ENCODE data around the gene KIF3C. TPM values are rescaled to one million over a fixed set of nuclear protein-coding genes. Genes with fewer than 3 reads are reported as not detected.

The KIF3C gene
- total RNA-seq, 2 donors from 2014 or later: 2.6 to 24.4 TPM

DNA sequence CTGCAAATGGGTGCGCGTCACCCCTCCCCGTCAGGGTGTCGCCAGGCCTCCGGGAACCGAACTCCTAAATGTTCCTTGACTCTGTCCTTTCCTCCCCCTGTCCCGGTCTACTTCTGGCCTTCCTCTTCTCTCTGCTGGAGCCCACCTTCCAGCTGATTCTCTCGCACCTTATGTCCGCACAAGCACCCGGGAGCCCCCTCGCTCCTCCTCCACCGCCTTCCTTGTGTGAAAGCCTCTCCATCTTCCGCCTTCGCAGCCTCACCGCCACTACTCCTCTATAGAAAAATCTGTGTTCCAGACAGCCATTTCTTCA lies 627 bp upstream of the KIF3C start:
- H3K4me3 ChIP-seq: peak overlapping the region; percentile 63 to 67
- intact Hi-C loops (cut with DNase I): no loop called here
- TF ChIP-seq POLR2A (IDR thresholded peaks at IDR 0.05) (no peak), CTCF (IDR thresholded peaks at IDR 0.05) (no peak), POLR2AphosphoS5 (IDR thresholded peaks at IDR 0.05) (no peak)
- H3K4me1 ChIP-seq (replicated peaks): peaks cover 4% of the 10 kb centered on the region
- no peaks in the 10 kb centered on the region for H3K27me3 ChIP-seq (replicated peaks; ENCODE audit: insufficient read depth)
- peak overlapping the region in 1 of 2 donors; percentile 63 for H3K27ac ChIP-seq
- no peaks in the 10 kb centered on the region for H3K9me3 ChIP-seq
- H3K36me3 ChIP-seq: no peaks in the 10 kb centered on the region
- WGBS: 43% methylated on average over 15 of the region's 15 CpGs
- DNase-seq (ENCODE audit: low spot score): no peak

- no peaks in the 10 kb centered on the region for H3K36me3 ChIP-seq
- no peaks in the 10 kb centered on the region for H3K27me3 ChIP-seq (replicated peaks; ENCODE audit: insufficient read depth)
- no peak for DNase-seq (ENCODE audit: low spot score)
- 4% methylated on average over 34 of the region's 44 CpGs for WGBS
- intact Hi-C loops (cut with DNase I): no loop called here
- H3K27ac ChIP-seq: peak overlapping the region; percentile 59 to 63
- peaks cover 4% of the 10 kb centered on the region for H3K4me1 ChIP-seq (replicated peaks)
- no peaks in the 10 kb centered on the region for H3K9me3 ChIP-seq
- peak overlapping the region; percentile 63 to 67 for H3K4me3 ChIP-seq
- TF ChIP-seq CTCF (IDR thresholded peaks at IDR 0.05) (no peak), POLR2AphosphoS5 (IDR thresholded peaks at IDR 0.05) (no peak), POLR2A (IDR thresholded peaks at IDR 0.05) (no peak)
Observed at GRCh38 chr2:25981596-25982272, 563 bp downstream of the KIF3C start.

GRCh38 chr2:25980951-25981350 lies 1.3 kb downstream of the KIF3C start:
- no peak overlapping the region for H3K27ac ChIP-seq
- DNase-seq (ENCODE audit: low spot score): no peak
- intact Hi-C loops (cut with DNase I): no loop called here
- TF ChIP-seq POLR2A (IDR thresholded peaks at IDR 0.05) (no peak), CTCF (IDR thresholded peaks at IDR 0.05) (no peak), POLR2AphosphoS5 (IDR thresholded peaks at IDR 0.05) (no peak)
- no peaks in the 10 kb centered on the region for H3K36me3 ChIP-seq
- H3K9me3 ChIP-seq: no peaks in the 10 kb centered on the region
- WGBS: 92% methylated on average over 14 of the region's 14 CpGs
- no peak overlapping the region for H3K4me3 ChIP-seq
- H3K27me3 ChIP-seq (replicated peaks; ENCODE audit: insufficient read depth): no peaks in the 10 kb centered on the region
- peaks cover 4% of the 10 kb centered on the region for H3K4me1 ChIP-seq (replicated peaks)

GRCh38 chr2:25980076-25980887 lies 2.0 kb downstream of the KIF3C start:
- H3K27ac ChIP-seq: no peak overlapping the region
- no peak overlapping the region for H3K4me3 ChIP-seq
- peaks cover 4% of the 10 kb centered on the region for H3K4me1 ChIP-seq (replicated peaks)
- TF ChIP-seq POLR2AphosphoS5 (IDR thresholded peaks at IDR 0.05): no peak
- no peak for TF ChIP-seq CTCF (IDR thresholded peaks at IDR 0.05)
- no peak for TF ChIP-seq POLR2A (IDR thresholded peaks at IDR 0.05)
- WGBS: 92% methylated on average over 29 of the region's 29 CpGs
- no peak for DNase-seq (ENCODE audit: low spot score)
- no peaks in the 10 kb centered on the region for H3K36me3 ChIP-seq
- H3K9me3 ChIP-seq: no peaks in the 10 kb centered on the region
- intact Hi-C loops (cut with DNase I): no loop called here
- H3K27me3 ChIP-seq (replicated peaks; ENCODE audit: insufficient read depth): no peaks in the 10 kb centered on the region

All from prostate gland (tissue), 2 donors.